H1 (cell line): ENCODE results near the gene ATP11A.

Experiments used
- BACH1 ChIP-seq: IDR thresholded peaks from 2 replicates; pipeline ENCODE4 v1.6.1; 2012; ENCODE audit warnings: low read length, improper control_type of control experiment
- CTCF ChIP-seq, 3 experiments: IDR thresholded peaks; 1 replicate in 2 of 3; 2 replicates in 1 of 3; pipeline versions ENCODE4 v1.5.1 to v1.6.1; 2011; ENCODE audit warnings: low read length in 3 of 3, mild to moderate bottlenecking in 3 of 3, inconsistent platforms in 2 of 3, low read depth in 1 of 3, moderate library complexity in 1 of 3; ENCODE audit not compliant: insufficient read depth in 1 of 3; ENCODE audit errors: control extremely low read depth in 1 of 3
- EP300 ChIP-seq, 2 experiments: IDR thresholded peaks; 1 replicate in 1 of 2; 2 replicates in 1 of 2; pipeline ENCODE4 v1.6.1; 2011 to 2012; ENCODE audit warnings: low read depth in 2 of 2, low read length in 2 of 2, mild to moderate bottlenecking in 2 of 2, borderline replicate concordance in 1 of 2, inconsistent platforms in 1 of 2, moderate library complexity in 1 of 2
- EZH2 ChIP-seq: fragments of 200-600 bp; sonication (generic); IDR thresholded peaks from 2 replicates; pipeline ENCODE4 v1.7.1; 2012; ENCODE audit warnings: low read depth, mild to moderate bottlenecking, moderate library complexity, low read length, inconsistent platforms; ENCODE audit not compliant: severe bottlenecking
- GABPA ChIP-seq: IDR thresholded peaks from 2 replicates; pipeline ENCODE4 v1.6.1; 2011; ENCODE audit warnings: mild to moderate bottlenecking, low read length, moderate library complexity, borderline replicate concordance; ENCODE audit not compliant: insufficient read depth
- HDAC6 ChIP-seq: IDR thresholded peaks from one replicate; pipeline ENCODE4 v1.7.1; 2012; ENCODE audit warnings: low read depth, mild to moderate bottlenecking, inconsistent platforms, low read length, moderate library complexity
- POLR2A ChIP-seq, 2 experiments: IDR thresholded peaks; 1 replicate in 1 of 2; 2 replicates in 1 of 2; pipeline ENCODE4 v1.6.1; 2011; ENCODE audit warnings: low read depth in 2 of 2, low read length in 2 of 2, mild to moderate bottlenecking in 2 of 2; ENCODE audit errors: control extremely low read depth in 1 of 2
- RAD21 ChIP-seq, 2 experiments: IDR thresholded peaks in 1 of 2; conservative IDR thresholded peaks in 1 of 2; 2 replicates each; pipeline ENCODE4 v1.6.1; 2011; ENCODE audit warnings: low read depth in 2 of 2, low read length in 2 of 2, improper control_type of control experiment in 1 of 2, inconsistent platforms in 1 of 2, mild to moderate bottlenecking in 1 of 2, moderate library complexity in 1 of 2
- RFX5 ChIP-seq: IDR thresholded peaks from 2 replicates; pipeline ENCODE4 v1.6.1; 2011; ENCODE audit warnings: low read depth, low read length, improper control_type of control experiment, borderline replicate concordance
- SP1 ChIP-seq: IDR thresholded peaks from 2 replicates; pipeline ENCODE4 v1.6.1; 2011; ENCODE audit warnings: low read depth, low read length
- TBP ChIP-seq: IDR thresholded peaks from 2 replicates; pipeline ENCODE4 v1.6.1; 2011; ENCODE audit warnings: low read depth, low read length, improper control_type of control experiment
- TF ChIP-seq, protein P1 (sequence below): IDR thresholded peaks from 2 replicates; pipeline ENCODE4 v1.6.1; 2011; ENCODE audit warnings: low read length, improper control_type of control experiment

GRCh38 chr13:112804374-112804773 lies 114.5 kb downstream of the ATP11A start:
- TF ChIP-seq CTCF (IDR thresholded peaks at IDR 0.05; ENCODE audit: control extremely low read depth in 1 of 3, insufficient read depth in 1 of 3, low read depth in 1 of 3, low read length in 3 of 3) (no peak), GABPA (no peak), HDAC6 (no peak), BACH1 (no peak), RFX5 (no peak), TBP (no peak), RAD21 (IDR thresholded peaks at IDR 0.05 in 1 of 2, conservative IDR thresholded peaks at IDR 0.05 in 1 of 2; ENCODE audit: low read depth in 2 of 2, low read length in 2 of 2) (no peak), EZH2 (no peak), POLR2A (IDR thresholded peaks at IDR 0.05; ENCODE audit: control extremely low read depth in 1 of 2, low read depth in 2 of 2, low read length in 2 of 2) (no peak), SP1 (no peak), EP300 (IDR thresholded peaks at IDR 0.05; ENCODE audit: borderline replicate concordance in 1 of 2, low read depth in 2 of 2, low read length in 2 of 2) (no peak)
- TF ChIP-seq, protein P1, sequence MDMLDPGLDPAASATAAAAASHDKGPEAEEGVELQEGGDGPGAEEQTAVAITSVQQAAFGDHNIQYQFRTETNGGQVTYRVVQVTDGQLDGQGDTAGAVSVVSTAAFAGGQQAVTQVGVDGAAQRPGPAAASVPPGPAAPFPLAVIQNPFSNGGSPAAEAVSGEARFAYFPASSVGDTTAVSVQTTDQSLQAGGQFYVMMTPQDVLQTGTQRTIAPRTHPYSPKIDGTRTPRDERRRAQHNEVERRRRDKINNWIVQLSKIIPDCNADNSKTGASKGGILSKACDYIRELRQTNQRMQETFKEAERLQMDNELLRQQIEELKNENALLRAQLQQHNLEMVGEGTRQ = no peak
